HCT116 (cell line): Measurements from ENCODE around the gene GRK5. TPM values are rescaled to one million over a fixed set of nuclear protein-coding genes. Genes with fewer than 3 reads are reported as not detected.

Experiments
- ATAC-seq: fragments of 200-7000 bp; cut with Tn5 transposase; 2 replicates; pipeline ENCODE4 v1.9.1; 2020; ENCODE audit warnings: mild to moderate bottlenecking, moderate library complexity
- BruUV-seq: library from RNA; stranded (reverse); fragments of 400-500 nt; replicated peaks from 2 replicates; lab custom pipeline; 2021; lab: Mats Ljungman, UMichigan
- CTCF ChIA-PET: fragments of 300-600 bp; sonication (Branson Sonifier 250); formaldehyde crosslinking; loops from one replicate; lab custom pipeline; 2021; ENCODE audit warnings: antibody characterized with exemption; lab: Charles Lee
- POLR2A ChIA-PET: fragments of 300-600, 350-600 bp; sonication (Branson Sonifier 250); formaldehyde crosslinking; loops from one replicate; lab custom pipeline; 2021; ENCODE audit warnings: antibody characterized with exemption; lab: Charles Lee
- RAD21 ChIA-PET, 2 experiments: fragments of 300-600 bp; sonication (Branson Sonifier 250); formaldehyde crosslinking; loops; one replicate each; lab custom pipeline; 2023; ENCODE audit warnings: low total read pairs in 2 of 2; ENCODE audit not compliant: uncharacterized antibody in 2 of 2, unreplicated experiment in 2 of 2, low non-redundant PET in 1 of 2; lab: Charles Lee
- DNase-seq: peaks from one replicate; pipeline ENCODE4 v3.0.0-alpha.2; 2010; ENCODE audit warnings: low read depth, low spot score
- H2AFZ ChIP-seq: fragments of 200-600 bp; shearing (Covaris generic), sonication (generic); 2 replicates; pipeline ENCODE4 v1.6.1; 2017; ENCODE audit warnings: low read depth, mixed run types, mixed read lengths, antibody characterized with exemption, low read length; ENCODE audit not compliant: poor library complexity, severe bottlenecking
- H3K27ac ChIP-seq: 2 replicates; pipeline ENCODE4 v1.5.1; 2012; ENCODE audit warnings: low read depth, low read length
- H3K27me3 ChIP-seq: fragments of 200-600 bp; sonication (generic); 2 replicates; pipeline ENCODE4 v1.6.1; 2016; ENCODE audit warnings: mixed run types, low read length, mixed read lengths; ENCODE audit not compliant: insufficient read depth
- H3K36me3 ChIP-seq, 2 experiments: fragments of 200-500 bp in 1 of 2; fragments of 200-600 bp in 1 of 2; sonication (Bioruptor generic) in 1 of 2; sonication (generic) in 1 of 2; 2 replicates each; pipeline versions ENCODE4 v1.5.1 to v1.6.1; 2014 to 2016; ENCODE audit warnings: low read length in 2 of 2, inconsistent platforms in 1 of 2, mixed read lengths in 1 of 2, mixed run types in 1 of 2; ENCODE audit not compliant: insufficient read depth in 2 of 2, control insufficient read depth in 1 of 2
- H3K4me1 ChIP-seq, 2 experiments: fragments of 200-600 bp in 1 of 2; sonication (generic) in 1 of 2; 2 replicates each; pipeline versions ENCODE4 v1.5.1 to v1.6.1; 2012 to 2017; ENCODE audit warnings: low read length in 2 of 2, inconsistent platforms in 1 of 2, mild to moderate bottlenecking in 1 of 2, mixed read lengths in 1 of 2, mixed run types in 1 of 2, moderate library complexity in 1 of 2; ENCODE audit not compliant: insufficient read depth in 2 of 2, control insufficient read depth in 1 of 2
- H3K4me2 ChIP-seq: fragments of 200-600 bp; sonication (generic); 2 replicates; pipeline ENCODE4 v1.6.1; 2017; ENCODE audit warnings: mixed run types, low read length, mixed read lengths
- H3K4me3 ChIP-seq, 2 experiments: fragments of 200-600 bp in 1 of 2; sonication (generic) in 1 of 2; replicated peaks in 1 of 2; 2 replicates each; pipeline ENCODE4 v1.5.1; 2011 to 2016; ENCODE audit warnings: low read length in 2 of 2, control low read depth in 1 of 2, low read depth in 1 of 2, mild to moderate bottlenecking in 1 of 2, mixed read lengths in 1 of 2, mixed run types in 1 of 2
- H3K79me2 ChIP-seq: fragments of 200-600 bp; sonication (generic); 2 replicates; pipeline ENCODE4 v1.6.1; 2017; ENCODE audit warnings: mild to moderate bottlenecking, mixed run types, low read length, moderate library complexity, mixed read lengths; ENCODE audit not compliant: insufficient read depth
- H3K9ac ChIP-seq: fragments of 200-600 bp; sonication (generic); 2 replicates; pipeline ENCODE4 v1.6.1; 2016; ENCODE audit warnings: low read length, mixed read lengths
- H3K9me2 ChIP-seq: fragments of 200-600 bp; sonication (generic), shearing (Covaris generic); 2 replicates; pipeline ENCODE4 v1.6.1; 2017; ENCODE audit warnings: mixed run types, mild to moderate bottlenecking, moderate library complexity; ENCODE audit not compliant: insufficient read depth
- H3K9me3 ChIP-seq, 2 experiments: fragments of 200-500 bp in 1 of 2; fragments of 200-600 bp in 1 of 2; sonication (Bioruptor generic) in 1 of 2; sonication (generic) in 1 of 2; 2 replicates each; pipeline ENCODE4 v1.6.1; 2014 to 2017; ENCODE audit warnings: low read length in 2 of 2, mixed read lengths in 2 of 2, inconsistent platforms in 1 of 2, low read depth in 1 of 2, mild to moderate bottlenecking in 1 of 2, mixed run types in 1 of 2, moderate library complexity in 1 of 2; ENCODE audit not compliant: control insufficient read depth in 1 of 2, insufficient read depth in 1 of 2
- H4K20me1 ChIP-seq: fragments of 200-600 bp; sonication (generic), shearing (Covaris generic); 2 replicates; pipeline ENCODE4 v1.6.1; 2017; ENCODE audit warnings: mixed run types, mild to moderate bottlenecking, moderate library complexity; ENCODE audit not compliant: insufficient read depth
- CBX3 ChIP-seq: IDR thresholded peaks from 2 replicates; pipeline ENCODE4 v1.6.1; 2012; ENCODE audit warnings: low read depth
- EZH2phosphoT487 ChIP-seq: fragments of 200-600 bp; IDR thresholded peaks from 2 replicates; pipeline ENCODE4 v1.6.1; 2018; ENCODE audit warnings: antibody characterized with exemption, borderline replicate concordance
- FOSL1 ChIP-seq: IDR thresholded peaks from 2 replicates; pipeline ENCODE4 v1.6.1; 2012; ENCODE audit warnings: low read depth
- POLR2A ChIP-seq: IDR thresholded peaks from 2 replicates; pipeline ENCODE4 v1.7.0; 2011; ENCODE audit warnings: borderline replicate concordance; ENCODE audit not compliant: insufficient read depth, insufficient read length; ENCODE audit errors: extremely low read depth
- POLR2AphosphoS5 ChIP-seq: IDR thresholded peaks from 2 replicates; pipeline ENCODE4 v1.6.1; 2011; ENCODE audit warnings: mild to moderate bottlenecking, low read depth, low read length, moderate library complexity
- SP1 ChIP-seq: IDR thresholded peaks from 2 replicates; pipeline ENCODE4 v1.6.1; 2012; ENCODE audit warnings: low read depth
- TCF7L2 ChIP-seq: IDR thresholded peaks from 2 replicates; pipeline ENCODE4 v1.7.0; 2011; ENCODE audit warnings: borderline replicate concordance, inconsistent platforms; ENCODE audit not compliant: insufficient read depth, insufficient read length; ENCODE audit errors: extremely low read depth
- intact Hi-C: fragments of 100-400 bp; cut with micrococcal nuclease; formaldehyde crosslinking; loops from 2 replicates; pipeline ENCODE4 v1.10.0; 2022
- total RNA-seq: library from RNA; stranded (reverse); gene quantifications from one replicate; pipeline ENCODE4 v1.2.1, GENCODE V29; 2021; ENCODE audit not compliant: unreplicated experiment
- TF ChIP-seq, protein P1 (sequence below): IDR thresholded peaks from 2 replicates; pipeline ENCODE4 v1.6.1; 2011; ENCODE audit warnings: mild to moderate bottlenecking, low read length, moderate library complexity; ENCODE audit not compliant: insufficient replicate concordance; ENCODE audit errors: extremely low read depth
- TF ChIP-seq, protein P2 (sequence below): IDR thresholded peaks from 2 replicates; pipeline ENCODE4 v1.6.1; 2012
- TF ChIP-seq, protein P3 (sequence below), 3 experiments: fragments of 200-600 bp in 1 of 3; sonication (generic) in 1 of 3; IDR thresholded peaks in 2 of 3; conservative IDR thresholded peaks in 1 of 3; 2 replicates each; pipeline ENCODE4 v1.5.1; 2012 to 2017; ENCODE audit warnings: low read depth in 2 of 3, low read length in 2 of 3, antibody characterized with exemption in 1 of 3, borderline replicate concordance in 1 of 3, control low read depth in 1 of 3, mild to moderate bottlenecking in 1 of 3, mixed read lengths in 1 of 3, mixed run types in 1 of 3, moderate library complexity in 1 of 3; ENCODE audit not compliant: insufficient read depth in 1 of 3

Gene GRK5
- total RNA-seq, 1 experiment from 2014 or later, result 7.3 TPM

- Histone ChIP-seq H3K27ac (no peak overlapping the region), H3K27me3 (no peaks in the 10 kb centered on the region), H2AFZ (no peak overlapping the region), H3K4me1 (no peaks in the 10 kb centered on the region), H3K9me2 (no peaks in the 10 kb centered on the region), H3K4me3 (no peak overlapping the region), H3K9ac (no peak overlapping the region), H4K20me1 (no peaks in the 10 kb centered on the region), H3K4me2 (no peak overlapping the region), H3K36me3 (no peaks in the 10 kb centered on the region), H3K79me2 (no peaks in the 10 kb centered on the region), H3K9me3 (no peaks in the 10 kb centered on the region)
- ChIA-PET RAD21 (no interaction called here), CTCF (no interaction called here), POLR2A (no interaction called here)
- BruUV-seq, result no TSS peak
- intact Hi-C loops, result no loop called here
- DNase-seq (no peak), ATAC-seq (no peak)
- TF ChIP-seq, protein P1, sequence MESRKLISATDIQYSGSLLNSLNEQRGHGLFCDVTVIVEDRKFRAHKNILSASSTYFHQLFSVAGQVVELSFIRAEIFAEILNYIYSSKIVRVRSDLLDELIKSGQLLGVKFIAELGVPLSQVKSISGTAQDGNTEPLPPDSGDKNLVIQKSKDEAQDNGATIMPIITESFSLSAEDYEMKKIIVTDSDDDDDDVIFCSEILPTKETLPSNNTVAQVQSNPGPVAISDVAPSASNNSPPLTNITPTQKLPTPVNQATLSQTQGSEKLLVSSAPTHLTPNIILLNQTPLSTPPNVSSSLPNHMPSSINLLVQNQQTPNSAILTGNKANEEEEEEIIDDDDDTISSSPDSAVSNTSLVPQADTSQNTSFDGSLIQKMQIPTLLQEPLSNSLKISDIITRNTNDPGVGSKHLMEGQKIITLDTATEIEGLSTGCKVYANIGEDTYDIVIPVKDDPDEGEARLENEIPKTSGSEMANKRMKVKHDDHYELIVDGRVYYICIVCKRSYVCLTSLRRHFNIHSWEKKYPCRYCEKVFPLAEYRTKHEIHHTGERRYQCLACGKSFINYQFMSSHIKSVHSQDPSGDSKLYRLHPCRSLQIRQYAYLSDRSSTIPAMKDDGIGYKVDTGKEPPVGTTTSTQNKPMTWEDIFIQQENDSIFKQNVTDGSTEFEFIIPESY, result no peak
- TF ChIP-seq POLR2AphosphoS5, result no peak
- TF ChIP-seq, protein P2, sequence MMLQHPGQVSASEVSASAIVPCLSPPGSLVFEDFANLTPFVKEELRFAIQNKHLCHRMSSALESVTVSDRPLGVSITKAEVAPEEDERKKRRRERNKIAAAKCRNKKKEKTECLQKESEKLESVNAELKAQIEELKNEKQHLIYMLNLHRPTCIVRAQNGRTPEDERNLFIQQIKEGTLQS, result no peak
- no peak for TF ChIP-seq FOSL1
- TF ChIP-seq POLR2A, result no peak
- TF ChIP-seq CBX3, result no peak
- TF ChIP-seq EZH2phosphoT487, result no peak
- TF ChIP-seq, protein P3, sequence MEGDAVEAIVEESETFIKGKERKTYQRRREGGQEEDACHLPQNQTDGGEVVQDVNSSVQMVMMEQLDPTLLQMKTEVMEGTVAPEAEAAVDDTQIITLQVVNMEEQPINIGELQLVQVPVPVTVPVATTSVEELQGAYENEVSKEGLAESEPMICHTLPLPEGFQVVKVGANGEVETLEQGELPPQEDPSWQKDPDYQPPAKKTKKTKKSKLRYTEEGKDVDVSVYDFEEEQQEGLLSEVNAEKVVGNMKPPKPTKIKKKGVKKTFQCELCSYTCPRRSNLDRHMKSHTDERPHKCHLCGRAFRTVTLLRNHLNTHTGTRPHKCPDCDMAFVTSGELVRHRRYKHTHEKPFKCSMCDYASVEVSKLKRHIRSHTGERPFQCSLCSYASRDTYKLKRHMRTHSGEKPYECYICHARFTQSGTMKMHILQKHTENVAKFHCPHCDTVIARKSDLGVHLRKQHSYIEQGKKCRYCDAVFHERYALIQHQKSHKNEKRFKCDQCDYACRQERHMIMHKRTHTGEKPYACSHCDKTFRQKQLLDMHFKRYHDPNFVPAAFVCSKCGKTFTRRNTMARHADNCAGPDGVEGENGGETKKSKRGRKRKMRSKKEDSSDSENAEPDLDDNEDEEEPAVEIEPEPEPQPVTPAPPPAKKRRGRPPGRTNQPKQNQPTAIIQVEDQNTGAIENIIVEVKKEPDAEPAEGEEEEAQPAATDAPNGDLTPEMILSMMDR (IDR thresholded peaks at IDR 0.05 in 2 of 3, conservative IDR thresholded peaks at IDR 0.05 in 1 of 3; ENCODE audit: borderline replicate concordance in 1 of 3, insufficient read depth in 1 of 3, low read depth in 2 of 3, low read length in 2 of 3), result no peak
- TF ChIP-seq SP1, result no peak
- no peak for TF ChIP-seq TCF7L2
Observed at GRCh38 chr10:119393019-119393418, 185.6 kb downstream of the GRK5 start.
